HG02938 (cell line): ENCODE results near the gene CPSF3.
"Not testable (repeated sequence)": the region's sequence is repeated elsewhere in the genome, so short reads cannot be mapped to it uniquely, and the experiment has no call there.

ENCODE experiments used
- ATAC-seq: cut with Tn5 transposase; IDR thresholded peaks from one replicate; pipeline ENCODE4 v1.9.1; 2021; ENCODE audit warnings: mild to moderate bottlenecking, moderate library complexity; ENCODE audit not compliant: unreplicated experiment

CPSF3 gene

DNA sequence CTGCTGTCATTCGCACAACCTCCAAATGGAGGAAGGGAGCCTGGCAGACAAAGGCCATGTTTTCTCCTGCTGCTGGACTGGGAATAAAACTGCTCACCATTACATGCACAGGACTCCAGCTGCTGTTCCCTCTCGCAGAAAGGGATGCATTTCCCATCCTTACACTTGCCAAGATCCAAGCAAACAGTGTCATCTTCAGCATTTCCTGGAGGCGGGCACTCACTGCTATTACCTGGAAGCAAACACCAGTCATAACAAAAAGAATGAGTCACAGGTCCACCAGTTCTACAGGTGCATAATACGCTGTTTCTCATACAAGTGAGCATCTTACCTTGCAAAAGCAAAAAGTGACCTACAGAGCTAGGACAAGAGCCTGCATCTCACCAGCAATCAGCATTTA is 73.6 kb downstream of the CPSF3 start:
- ATAC-seq, result no peak

DNA sequence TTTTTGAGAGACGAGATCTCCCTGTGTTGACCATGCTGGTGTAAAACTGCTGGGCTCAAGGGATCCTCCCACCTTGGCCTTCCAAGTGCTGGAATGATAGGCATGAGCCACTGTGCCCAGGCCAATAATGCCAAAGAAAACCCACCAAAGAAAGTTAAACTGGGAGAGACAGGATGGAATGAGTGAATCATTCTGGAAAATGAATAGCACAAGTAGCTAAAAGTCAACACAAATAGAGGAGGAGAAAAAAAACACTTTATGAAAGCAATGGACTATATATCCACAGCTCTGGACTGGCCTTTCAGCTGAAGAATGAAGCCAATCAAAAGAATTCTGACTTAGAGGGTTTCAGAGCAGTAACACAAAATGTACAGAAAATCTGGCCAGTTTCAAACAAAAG is 74.8 kb downstream of the CPSF3 start:
- ATAC-seq, result no peak

DNA sequence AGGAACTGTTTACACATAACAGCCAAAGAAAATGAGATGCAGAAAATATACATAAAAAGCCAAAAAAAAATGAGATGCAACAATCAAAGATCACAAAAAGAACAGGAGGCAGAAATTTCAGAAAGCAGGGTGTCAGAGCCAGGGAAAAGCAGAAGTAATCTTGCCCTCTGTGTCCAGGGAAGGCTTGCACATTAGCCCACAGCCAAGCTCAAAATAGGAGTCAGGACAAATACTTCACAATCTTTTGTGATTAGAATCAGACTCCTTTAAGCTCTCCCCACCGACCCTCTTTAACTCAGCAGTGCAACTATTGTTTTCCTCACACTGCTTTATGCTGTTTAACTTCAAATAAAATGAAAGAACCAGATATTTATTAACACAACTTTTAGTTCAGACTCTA is 85.5 kb downstream of the CPSF3 start:
- ATAC-seq, result no peak

DNA sequence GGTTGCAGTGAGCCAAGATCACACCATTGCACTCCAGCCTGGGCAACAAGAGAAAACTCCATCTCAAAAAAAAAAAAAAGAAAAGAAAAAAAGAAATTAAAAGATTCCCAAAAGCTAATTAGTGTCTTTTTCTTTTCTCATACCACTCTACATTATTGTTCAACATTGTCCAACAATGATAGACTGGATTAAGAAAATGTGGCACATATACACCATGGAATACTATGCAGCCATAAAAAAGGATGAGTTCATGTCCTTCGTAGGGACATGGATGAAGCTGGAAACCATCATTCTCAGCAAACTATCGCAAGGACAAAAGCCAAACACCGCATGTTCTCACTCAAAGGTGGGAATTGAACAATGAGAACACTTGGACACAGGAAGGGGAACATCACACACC is 90.5 kb downstream of the CPSF3 start:
- ATAC-seq, result not testable (repeated sequence)

DNA sequence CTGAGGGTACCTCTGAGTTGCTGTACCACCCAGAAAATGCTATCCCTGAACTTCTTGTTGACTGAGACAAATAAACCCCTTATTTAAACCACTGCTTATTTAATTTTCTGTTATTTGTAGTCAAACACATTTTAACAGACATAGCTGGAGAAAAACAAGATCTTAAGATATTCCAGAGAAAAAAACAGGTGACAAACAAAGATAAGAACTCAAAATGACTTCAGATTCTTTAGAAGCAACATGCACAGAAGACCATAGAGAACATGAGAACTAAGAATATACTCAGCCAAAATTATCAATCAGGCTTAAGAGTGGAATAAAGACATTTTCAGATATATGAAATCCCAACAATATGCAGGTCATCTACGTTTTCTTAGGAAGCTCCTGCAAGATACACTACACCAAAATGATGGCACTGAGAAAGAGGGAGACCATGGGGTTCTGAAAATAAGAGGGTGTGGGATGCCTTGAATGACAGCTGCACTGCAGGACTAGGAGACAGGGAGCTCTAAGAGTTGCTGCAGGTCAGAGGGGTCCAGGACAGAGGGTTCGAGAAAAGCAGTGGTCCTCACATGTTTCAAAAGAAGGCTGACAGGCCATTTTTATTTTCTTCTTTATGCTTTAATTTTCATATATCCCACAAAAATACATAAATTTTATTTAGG is 93.8 kb downstream of the CPSF3 start:
- ATAC-seq, result no peak

DNA sequence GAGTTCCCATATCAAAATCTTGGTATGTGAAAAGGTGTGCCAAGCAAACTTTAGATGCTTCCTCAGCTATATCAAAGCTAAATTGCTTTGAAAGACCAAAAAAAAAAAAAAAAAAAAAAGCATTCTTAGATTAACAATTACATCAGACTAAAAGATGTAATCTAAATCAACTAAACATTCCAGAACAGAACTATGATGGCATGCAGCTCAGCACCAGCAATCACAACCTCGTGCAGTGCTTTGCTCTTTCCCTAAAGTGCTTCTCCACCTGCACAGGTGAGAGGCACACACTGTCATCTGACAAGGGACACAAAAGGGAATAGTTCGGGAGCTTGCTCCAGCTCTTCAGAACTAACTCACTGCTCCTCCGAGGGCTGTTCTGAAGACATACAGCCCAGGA is 94.7 kb downstream of the CPSF3 start:
- no peak for ATAC-seq

DNA sequence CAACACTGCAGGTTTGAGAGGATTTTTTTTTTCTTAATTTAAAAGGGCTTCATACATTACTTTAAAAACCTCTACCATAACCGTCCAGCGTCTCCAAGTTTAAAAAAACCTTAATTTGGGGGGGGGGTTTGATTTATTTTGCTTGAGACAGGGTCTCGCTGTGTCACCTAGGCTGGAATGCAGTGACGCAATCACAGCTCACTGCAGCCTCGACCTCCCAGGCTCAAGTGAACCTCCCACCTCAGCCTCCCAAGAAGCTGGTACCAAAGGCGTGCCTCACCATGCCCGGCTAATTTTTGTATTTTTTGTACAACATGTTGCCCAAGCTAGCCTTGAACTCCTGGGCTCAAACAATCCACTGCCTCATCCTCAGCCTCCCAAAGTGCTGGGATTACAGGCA is 95.3 kb downstream of the CPSF3 start:
- no peak for ATAC-seq

DNA sequence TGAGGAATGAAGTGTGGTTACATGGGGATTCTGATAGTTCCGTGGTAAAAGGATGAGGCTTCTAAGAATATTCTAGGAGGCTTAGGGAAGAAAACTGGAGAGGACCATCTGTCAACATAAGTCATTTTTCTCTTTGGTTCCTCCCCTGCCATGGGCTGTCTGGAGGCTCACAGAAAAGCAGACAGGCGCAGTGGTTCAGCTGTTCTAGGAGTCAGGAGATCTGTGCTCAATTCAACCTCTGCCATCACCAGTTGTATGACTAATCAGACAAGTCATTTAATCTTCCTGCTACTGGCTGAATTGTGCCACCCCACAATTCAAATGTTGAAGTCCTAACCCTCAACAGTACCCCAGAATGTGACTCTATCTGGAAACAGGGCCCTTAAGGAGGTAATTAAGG is 95.8 kb downstream of the CPSF3 start:
- no peak for ATAC-seq
